T-helper 9 cell (primary cell): ENCODE results near the gene ACOT7.
"Not testable (repeated sequence)": the region's sequence is repeated elsewhere in the genome, so short reads cannot be mapped to it uniquely, and the experiment has no call there.

ENCODE experiments used
- DNase-seq: peaks from one replicate; pipeline ENCODE4 v3.0.0-alpha.2; 2020

The ACOT7 gene

DNA sequence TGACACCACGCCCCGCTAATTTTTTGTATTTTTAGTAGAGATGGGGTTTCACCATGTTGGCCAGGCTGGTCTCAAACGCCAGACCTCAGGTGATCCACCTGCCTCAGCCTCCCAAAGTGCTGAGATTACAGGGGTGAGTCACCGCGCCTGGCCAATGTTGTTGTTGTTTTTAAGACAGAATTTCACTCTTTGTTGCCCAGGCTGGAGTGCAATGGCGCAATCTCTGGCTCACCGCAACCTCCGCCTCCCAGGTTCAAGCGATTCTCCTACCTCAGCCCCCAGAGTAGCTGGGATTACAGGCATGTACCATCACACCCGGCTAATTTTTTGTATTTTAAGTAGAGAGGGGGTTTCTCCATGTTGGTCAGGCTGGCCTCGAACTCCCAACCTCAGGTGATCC, 173.9 kb downstream of the ACOT7 start:
- DNase-seq = not testable (repeated sequence)

DNA sequence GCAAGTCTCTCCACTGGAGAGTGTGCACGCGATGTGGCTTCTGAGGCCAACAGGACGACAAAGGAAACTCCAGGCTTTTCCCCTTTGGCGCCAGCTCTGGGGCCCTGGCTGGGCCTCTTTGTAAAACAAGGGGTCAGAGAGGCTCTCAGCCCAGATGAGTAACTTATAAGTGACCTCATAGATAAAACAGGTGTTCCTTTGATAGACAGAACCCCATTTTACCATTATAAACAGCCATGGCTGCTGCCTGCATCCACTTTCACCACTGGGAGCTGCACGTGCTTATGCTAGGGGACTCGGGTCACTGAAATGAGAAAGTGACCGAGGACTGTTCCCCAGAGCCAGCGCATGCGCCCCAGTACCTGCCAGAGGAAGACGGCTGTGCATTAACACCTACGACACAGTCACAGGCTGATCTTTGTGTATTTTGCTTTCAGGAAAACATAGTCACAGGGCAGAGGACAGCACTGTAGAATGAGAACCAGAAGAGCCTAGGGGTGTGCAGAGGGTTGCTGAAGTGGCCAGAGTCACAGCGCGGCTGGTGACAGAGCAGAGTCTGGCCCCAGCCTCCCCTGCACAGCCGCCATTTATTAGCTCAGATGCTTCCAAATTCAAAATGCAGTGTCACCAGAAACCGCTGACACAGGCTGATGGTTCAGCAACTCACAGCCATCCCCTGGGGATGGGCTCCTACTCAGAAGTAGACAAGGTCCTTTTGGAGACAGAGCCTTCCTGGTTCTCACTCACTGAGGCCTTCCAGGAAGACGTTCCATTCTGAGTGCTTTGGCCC, 175.0 kb downstream of the ACOT7 start:
- DNase-seq = no peak
